ENCODE results near the gene ZNF655. TPM values are rescaled to one million over a fixed set of nuclear protein-coding genes. Genes with fewer than 3 reads are reported as not detected.

Gene ZNF655
- total RNA-seq, 4 donors from 2014 or later: 115 to 191 (median 116) TPM

- Histone ChIP-seq H3K9me3 (no peaks in the 10 kb centered on the region), H3K27ac (no peak overlapping the region), H3K4me1 (no peaks in the 10 kb centered on the region), H3K4me3 (no peak overlapping the region), H3K36me3 (peaks cover 0 to 100% of the 10 kb centered on the region in 2 donors), H3K27me3 (no peaks in the 10 kb centered on the region)
- no peak for TF ChIP-seq CTCF (IDR thresholded peaks at IDR 0.05)
- no peak for ATAC-seq
- WGBS, 2 donors (ENCODE audit: low coverage in 1 of 2): 86 to 96% methylated on average over 2 of the region's 4 CpGs
Measured at GRCh38 chr7:99625961-99626360, 67.5 kb downstream of the ZNF655 start.

Other genes with a start within 250 kb of the ZNF655 start
- gene ARPC1A, start 232.7 kb upstream of the ZNF655 start, total RNA-seq: 100 to 1,000 TPM in 2 of 4 donors, 10 to 100 TPM in 2; 75.0 to 112 (median 98.3) TPM
- gene ARPC1B, start 183.9 kb upstream of the ZNF655 start, total RNA-seq: 100 to 1,000 TPM in 3 of 4 donors, 10 to 100 TPM in 1; 69.9 to 158 (median 138) TPM
- 100 to 1,000 TPM in 3 of 4 donors, 10 to 100 TPM in 1; 91.7 to 155 (median 123) TPM for gene PDAP1, start 150.0 kb upstream of the ZNF655 start, total RNA-seq
- 10 to 100 TPM; 47.3 to 73.4 (median 70.0) TPM for gene BUD31, start 149.7 kb upstream of the ZNF655 start, total RNA-seq
- 10 to 100 TPM in 1 of 4 donors, 1 to 10 TPM in 3; 6.2 to 10.8 (median 7.3) TPM for gene PTCD1, start 119.8 kb upstream of the ZNF655 start, total RNA-seq
- 10 to 100 TPM; 13.6 to 34.6 (median 23.0) TPM for gene CPSF4, start 119.7 kb upstream of the ZNF655 start, total RNA-seq
- gene ATP5MF, start 92.5 kb upstream of the ZNF655 start, total RNA-seq: 100 to 1,000 TPM; 443 to 971 (median 916) TPM
- 1 to 10 TPM; 1.4 to 4.8 (median 4.6) TPM for gene ZNF789, start 85.8 kb upstream of the ZNF655 start, total RNA-seq
- gene ZNF394, start 58.4 kb upstream of the ZNF655 start, total RNA-seq: 10 to 100 TPM; 29.9 to 54.1 (median 45.1) TPM
- gene ZKSCAN5, start 54.0 kb upstream of the ZNF655 start, total RNA-seq: 10 to 100 TPM in 2 of 4 donors, 1 to 10 TPM in 2; 7.5 to 12.5 (median 10.6) TPM
- gene FAM200A, start 6.5 kb upstream of the ZNF655 start, total RNA-seq: 1 to 10 TPM; 3.5 to 8.6 (median 4.3) TPM
- 1 to 10 TPM in 2 of 4 donors, not detected in 2; 1.6 to 2.2 TPM for gene TMEM225B, start 39.6 kb downstream of the ZNF655 start, total RNA-seq
- gene ZSCAN25, start 58.3 kb downstream of the ZNF655 start, total RNA-seq: 10 to 100 TPM; 10.9 to 26.5 (median 18.4) TPM
- 1 to 10 TPM in 3 of 4 donors, under 1 TPM in 1; 0.47 to 5.3 (median 1.9) TPM for gene CYP3A5, start 121.4 kb downstream of the ZNF655 start, total RNA-seq
- not detected for gene CYP3A7, start 176.6 kb downstream of the ZNF655 start, total RNA-seq
- not detected for gene CYP3A4, start 225.5 kb downstream of the ZNF655 start, total RNA-seq